HepG2 (cell line): ENCODE results near the gene TMEM145. TPM values are rescaled to one million over a fixed set of nuclear protein-coding genes. Genes with fewer than 3 reads are reported as not detected.

Experiments
- AHR ChIP-seq: IDR thresholded peaks from 2 replicates; pipeline ENCODE4 v1.6.1; 2018; ENCODE audit warnings: missing genetic modification reagents, missing compliant biosample characterization
- SAP130 ChIP-seq: IDR thresholded peaks from 2 replicates; pipeline ENCODE4 v1.6.1; 2016; ENCODE audit warnings: low read depth
- ZNF546 ChIP-seq: sonication (generic); formaldehyde crosslinking; conservative IDR thresholded peaks from 2 replicates; pipeline ENCODE4 v1.8.1; 2023; ENCODE audit warnings: mild to moderate bottlenecking, missing genetic modification reagents
- ZNF839 ChIP-seq: sonication (generic); formaldehyde crosslinking; IDR thresholded peaks from 2 replicates; pipeline ENCODE4 v1.4.0; 2020; ENCODE audit warnings: missing genetic modification reagents, mild to moderate bottlenecking, borderline replicate concordance
- polyA plus RNA-seq, 8 experiments: library from polyadenylated mRNA; depleted of rRNA in 3 of 8; stranded (reverse) in 7 of 8; unstranded in 1 of 8; fragments of >200 nt; fragmentation: Illumina TruSeq in 4 of 8; extraction: Trizol in 4 of 8; gene quantifications; 2 replicates each; pipeline versions ENCODE4 v1.2.1 to v1.2.3, GENCODE V29; 2011 to 2016; ENCODE audit warnings: low read depth in 4 of 8, missing spikeins in 1 of 8, mixed read lengths in 1 of 8; ENCODE audit not compliant: insufficient read depth in 1 of 8
- total RNA-seq, 5 experiments: library from RNA; depleted of rRNA; stranded (reverse); fragments of >200 nt; fragmentation: Illumina TruSeq; extraction: Trizol; gene quantifications; 2 replicates each; pipeline ENCODE4 v1.2.3, GENCODE V29; 2016; ENCODE audit warnings: low read depth in 1 of 5
- TF ChIP-seq, protein P1 (sequence below): sonication (generic); formaldehyde crosslinking; IDR thresholded peaks from 2 replicates; pipeline ENCODE4 v1.4.0; 2020; ENCODE audit warnings: mild to moderate bottlenecking, low read depth, missing genetic modification reagents
- TF ChIP-seq, protein P2 (sequence below): sonication (generic); formaldehyde crosslinking; IDR thresholded peaks from 2 replicates; pipeline ENCODE4 v1.9.0; 2022; ENCODE audit warnings: missing genetic modification reagents, mild to moderate bottlenecking, borderline replicate concordance
- TF ChIP-seq, protein P3 (sequence below): sonication (generic); formaldehyde crosslinking; IDR thresholded peaks from 2 replicates; pipeline ENCODE4 v1.5.0; 2020; ENCODE audit warnings: mild to moderate bottlenecking, missing genetic modification reagents, borderline replicate concordance
- TF ChIP-seq, protein P4 (sequence below): sonication (generic); formaldehyde crosslinking; IDR thresholded peaks from 2 replicates; pipeline ENCODE4 v1.5.1; 2020; ENCODE audit warnings: missing genetic modification reagents, mild to moderate bottlenecking, borderline replicate concordance
- TF ChIP-seq, protein P5 (sequence below): sonication (generic); formaldehyde crosslinking; IDR thresholded peaks from 2 replicates; pipeline ENCODE4 v1.4.0; 2020; ENCODE audit warnings: low read depth, missing genetic modification reagents
- TF ChIP-seq, protein P6 (sequence below): sonication (generic); formaldehyde crosslinking; IDR thresholded peaks from 2 replicates; pipeline ENCODE4 v1.4.0; 2020; ENCODE audit warnings: missing genetic modification reagents

Gene TMEM145
- total and polyA plus RNA-seq, 2 of the 13 experiments (the other 11 are each of a cell fraction or from before 2014, with no cell fraction given) = 0.07 to 5.1 TPM

DNA sequence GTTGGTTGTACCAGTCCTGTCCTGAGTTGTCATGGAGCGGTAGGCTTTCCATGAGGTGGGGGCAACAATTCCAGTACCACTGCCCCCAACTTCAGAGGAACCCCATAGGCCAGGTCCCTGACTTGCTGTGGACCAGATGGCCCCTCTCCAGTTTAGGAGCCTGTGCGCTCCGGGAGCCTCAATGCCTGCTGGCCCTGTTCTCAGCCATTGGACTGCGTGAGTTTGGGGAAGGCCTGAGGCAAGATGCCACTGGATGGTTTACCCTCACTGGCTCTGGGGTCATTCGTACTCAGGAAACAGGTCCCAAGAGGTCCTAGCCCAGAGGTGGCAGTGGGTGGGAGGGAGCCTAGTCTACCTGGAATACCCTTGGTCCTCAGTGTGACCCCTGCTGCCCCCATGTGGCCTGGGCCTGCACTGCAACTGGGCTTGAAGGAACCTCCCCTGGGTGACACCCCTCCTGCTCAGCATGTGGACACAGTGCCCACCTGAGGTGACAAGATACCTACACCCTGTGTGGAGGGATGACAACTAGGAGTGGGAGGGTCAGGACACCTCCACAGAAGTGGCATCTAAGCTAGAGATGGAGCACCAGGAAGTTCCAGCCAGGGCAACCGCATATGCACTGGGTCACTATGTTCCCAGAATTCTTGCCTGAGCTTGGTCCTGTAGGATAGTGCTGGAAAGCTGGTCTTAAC is 17.1 kb upstream of the TMEM145 start (continued):
- TF ChIP-seq SAP130 (CRISPR knock-in tag) (peak; percentile 37; the same call in 1 of the 2 replicates), ZNF546 (CRISPR knock-in tag) (no peak), AHR (CRISPR knock-in tag) (0 out of 2 replicates have a peak, but pooled peaks have one; percentile 60), ZNF839 (CRISPR knock-in tag) (0 out of 2 replicates have a peak, but pooled peaks have one; percentile 60)
- TF ChIP-seq, protein P1, sequence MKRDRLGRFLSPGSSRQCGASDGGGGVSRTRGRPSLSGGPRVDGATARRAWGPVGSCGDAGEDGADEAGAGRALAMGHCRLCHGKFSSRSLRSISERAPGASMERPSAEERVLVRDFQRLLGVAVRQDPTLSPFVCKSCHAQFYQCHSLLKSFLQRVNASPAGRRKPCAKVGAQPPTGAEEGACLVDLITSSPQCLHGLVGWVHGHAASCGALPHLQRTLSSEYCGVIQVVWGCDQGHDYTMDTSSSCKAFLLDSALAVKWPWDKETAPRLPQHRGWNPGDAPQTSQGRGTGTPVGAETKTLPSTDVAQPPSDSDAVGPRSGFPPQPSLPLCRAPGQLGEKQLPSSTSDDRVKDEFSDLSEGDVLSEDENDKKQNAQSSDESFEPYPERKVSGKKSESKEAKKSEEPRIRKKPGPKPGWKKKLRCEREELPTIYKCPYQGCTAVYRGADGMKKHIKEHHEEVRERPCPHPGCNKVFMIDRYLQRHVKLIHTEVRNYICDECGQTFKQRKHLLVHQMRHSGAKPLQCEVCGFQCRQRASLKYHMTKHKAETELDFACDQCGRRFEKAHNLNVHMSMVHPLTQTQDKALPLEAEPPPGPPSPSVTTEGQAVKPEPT = no peak
- TF ChIP-seq, protein P2, sequence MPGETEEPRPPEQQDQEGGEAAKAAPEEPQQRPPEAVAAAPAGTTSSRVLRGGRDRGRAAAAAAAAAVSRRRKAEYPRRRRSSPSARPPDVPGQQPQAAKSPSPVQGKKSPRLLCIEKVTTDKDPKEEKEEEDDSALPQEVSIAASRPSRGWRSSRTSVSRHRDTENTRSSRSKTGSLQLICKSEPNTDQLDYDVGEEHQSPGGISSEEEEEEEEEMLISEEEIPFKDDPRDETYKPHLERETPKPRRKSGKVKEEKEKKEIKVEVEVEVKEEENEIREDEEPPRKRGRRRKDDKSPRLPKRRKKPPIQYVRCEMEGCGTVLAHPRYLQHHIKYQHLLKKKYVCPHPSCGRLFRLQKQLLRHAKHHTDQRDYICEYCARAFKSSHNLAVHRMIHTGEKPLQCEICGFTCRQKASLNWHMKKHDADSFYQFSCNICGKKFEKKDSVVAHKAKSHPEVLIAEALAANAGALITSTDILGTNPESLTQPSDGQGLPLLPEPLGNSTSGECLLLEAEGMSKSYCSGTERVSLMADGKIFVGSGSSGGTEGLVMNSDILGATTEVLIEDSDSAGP (CRISPR knock-in tag) = peak; percentile 67
- TF ChIP-seq, protein P3, sequence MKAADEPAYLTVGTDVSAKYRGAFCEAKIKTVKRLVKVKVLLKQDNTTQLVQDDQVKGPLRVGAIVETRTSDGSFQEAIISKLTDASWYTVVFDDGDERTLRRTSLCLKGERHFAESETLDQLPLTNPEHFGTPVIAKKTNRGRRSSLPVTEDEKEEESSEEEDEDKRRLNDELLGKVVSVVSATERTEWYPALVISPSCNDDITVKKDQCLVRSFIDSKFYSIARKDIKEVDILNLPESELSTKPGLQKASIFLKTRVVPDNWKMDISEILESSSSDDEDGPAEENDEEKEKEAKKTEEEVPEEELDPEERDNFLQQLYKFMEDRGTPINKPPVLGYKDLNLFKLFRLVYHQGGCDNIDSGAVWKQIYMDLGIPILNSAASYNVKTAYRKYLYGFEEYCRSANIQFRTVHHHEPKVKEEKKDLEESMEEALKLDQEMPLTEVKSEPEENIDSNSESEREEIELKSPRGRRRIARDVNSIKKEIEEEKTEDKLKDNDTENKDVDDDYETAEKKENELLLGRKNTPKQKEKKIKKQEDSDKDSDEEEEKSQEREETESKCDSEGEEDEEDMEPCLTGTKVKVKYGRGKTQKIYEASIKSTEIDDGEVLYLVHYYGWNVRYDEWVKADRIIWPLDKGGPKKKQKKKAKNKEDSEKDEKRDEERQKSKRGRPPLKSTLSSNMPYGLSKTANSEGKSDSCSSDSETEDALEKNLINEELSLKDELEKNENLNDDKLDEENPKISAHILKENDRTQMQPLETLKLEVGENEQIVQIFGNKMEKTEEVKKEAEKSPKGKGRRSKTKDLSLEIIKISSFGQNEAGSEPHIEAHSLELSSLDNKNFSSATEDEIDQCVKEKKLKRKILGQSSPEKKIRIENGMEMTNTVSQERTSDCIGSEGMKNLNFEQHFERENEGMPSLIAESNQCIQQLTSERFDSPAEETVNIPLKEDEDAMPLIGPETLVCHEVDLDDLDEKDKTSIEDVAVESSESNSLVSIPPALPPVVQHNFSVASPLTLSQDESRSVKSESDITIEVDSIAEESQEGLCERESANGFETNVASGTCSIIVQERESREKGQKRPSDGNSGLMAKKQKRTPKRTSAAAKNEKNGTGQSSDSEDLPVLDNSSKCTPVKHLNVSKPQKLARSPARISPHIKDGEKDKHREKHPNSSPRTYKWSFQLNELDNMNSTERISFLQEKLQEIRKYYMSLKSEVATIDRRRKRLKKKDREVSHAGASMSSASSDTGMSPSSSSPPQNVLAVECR = peak; percentile 39; the same call in 1 of the 2 replicates
- TF ChIP-seq, protein P4, sequence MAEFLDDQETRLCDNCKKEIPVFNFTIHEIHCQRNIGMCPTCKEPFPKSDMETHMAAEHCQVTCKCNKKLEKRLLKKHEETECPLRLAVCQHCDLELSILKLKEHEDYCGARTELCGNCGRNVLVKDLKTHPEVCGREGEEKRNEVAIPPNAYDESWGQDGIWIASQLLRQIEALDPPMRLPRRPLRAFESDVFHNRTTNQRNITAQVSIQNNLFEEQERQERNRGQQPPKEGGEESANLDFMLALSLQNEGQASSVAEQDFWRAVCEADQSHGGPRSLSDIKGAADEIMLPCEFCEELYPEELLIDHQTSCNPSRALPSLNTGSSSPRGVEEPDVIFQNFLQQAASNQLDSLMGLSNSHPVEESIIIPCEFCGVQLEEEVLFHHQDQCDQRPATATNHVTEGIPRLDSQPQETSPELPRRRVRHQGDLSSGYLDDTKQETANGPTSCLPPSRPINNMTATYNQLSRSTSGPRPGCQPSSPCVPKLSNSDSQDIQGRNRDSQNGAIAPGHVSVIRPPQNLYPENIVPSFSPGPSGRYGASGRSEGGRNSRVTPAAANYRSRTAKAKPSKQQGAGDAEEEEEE (CRISPR knock-in tag) = 0 out of 2 replicates have a peak, but pooled peaks have one; percentile 24
- TF ChIP-seq, protein P5, sequence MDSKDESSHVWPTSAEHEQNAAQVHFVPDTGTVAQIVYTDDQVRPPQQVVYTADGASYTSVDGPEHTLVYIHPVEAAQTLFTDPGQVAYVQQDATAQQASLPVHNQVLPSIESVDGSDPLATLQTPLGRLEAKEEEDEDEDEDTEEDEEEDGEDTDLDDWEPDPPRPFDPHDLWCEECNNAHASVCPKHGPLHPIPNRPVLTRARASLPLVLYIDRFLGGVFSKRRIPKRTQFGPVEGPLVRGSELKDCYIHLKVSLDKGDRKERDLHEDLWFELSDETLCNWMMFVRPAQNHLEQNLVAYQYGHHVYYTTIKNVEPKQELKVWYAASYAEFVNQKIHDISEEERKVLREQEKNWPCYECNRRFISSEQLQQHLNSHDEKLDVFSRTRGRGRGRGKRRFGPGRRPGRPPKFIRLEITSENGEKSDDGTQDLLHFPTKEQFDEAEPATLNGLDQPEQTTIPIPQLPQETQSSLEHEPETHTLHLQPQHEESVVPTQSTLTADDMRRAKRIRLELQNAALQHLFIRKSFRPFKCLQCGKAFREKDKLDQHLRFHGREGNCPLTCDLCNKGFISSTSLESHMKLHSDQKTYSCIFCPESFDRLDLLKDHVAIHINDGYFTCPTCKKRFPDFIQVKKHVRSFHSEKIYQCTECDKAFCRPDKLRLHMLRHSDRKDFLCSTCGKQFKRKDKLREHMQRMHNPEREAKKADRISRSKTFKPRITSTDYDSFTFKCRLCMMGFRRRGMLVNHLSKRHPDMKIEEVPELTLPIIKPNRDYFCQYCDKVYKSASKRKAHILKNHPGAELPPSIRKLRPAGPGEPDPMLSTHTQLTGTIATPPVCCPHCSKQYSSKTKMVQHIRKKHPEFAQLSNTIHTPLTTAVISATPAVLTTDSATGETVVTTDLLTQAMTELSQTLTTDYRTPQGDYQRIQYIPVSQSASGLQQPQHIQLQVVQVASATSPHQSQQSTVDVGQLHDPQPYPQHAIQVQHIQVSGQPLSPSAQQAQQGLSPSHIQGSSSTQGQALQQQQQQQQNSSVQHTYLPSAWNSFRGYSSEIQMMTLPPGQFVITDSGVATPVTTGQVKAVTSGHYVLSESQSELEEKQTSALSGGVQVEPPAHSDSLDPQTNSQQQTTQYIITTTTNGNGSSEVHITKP (CRISPR knock-in tag) = peak; percentile 70; the same call in 1 of the 2 replicates
- TF ChIP-seq, protein P6, sequence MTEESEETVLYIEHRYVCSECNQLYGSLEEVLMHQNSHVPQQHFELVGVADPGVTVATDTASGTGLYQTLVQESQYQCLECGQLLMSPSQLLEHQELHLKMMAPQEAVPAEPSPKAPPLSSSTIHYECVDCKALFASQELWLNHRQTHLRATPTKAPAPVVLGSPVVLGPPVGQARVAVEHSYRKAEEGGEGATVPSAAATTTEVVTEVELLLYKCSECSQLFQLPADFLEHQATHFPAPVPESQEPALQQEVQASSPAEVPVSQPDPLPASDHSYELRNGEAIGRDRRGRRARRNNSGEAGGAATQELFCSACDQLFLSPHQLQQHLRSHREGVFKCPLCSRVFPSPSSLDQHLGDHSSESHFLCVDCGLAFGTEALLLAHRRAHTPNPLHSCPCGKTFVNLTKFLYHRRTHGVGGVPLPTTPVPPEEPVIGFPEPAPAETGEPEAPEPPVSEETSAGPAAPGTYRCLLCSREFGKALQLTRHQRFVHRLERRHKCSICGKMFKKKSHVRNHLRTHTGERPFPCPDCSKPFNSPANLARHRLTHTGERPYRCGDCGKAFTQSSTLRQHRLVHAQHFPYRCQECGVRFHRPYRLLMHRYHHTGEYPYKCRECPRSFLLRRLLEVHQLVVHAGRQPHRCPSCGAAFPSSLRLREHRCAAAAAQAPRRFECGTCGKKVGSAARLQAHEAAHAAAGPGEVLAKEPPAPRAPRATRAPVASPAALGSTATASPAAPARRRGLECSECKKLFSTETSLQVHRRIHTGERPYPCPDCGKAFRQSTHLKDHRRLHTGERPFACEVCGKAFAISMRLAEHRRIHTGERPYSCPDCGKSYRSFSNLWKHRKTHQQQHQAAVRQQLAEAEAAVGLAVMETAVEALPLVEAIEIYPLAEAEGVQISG (CRISPR knock-in tag) = no peak
